K562 (cell line): Measurements from ENCODE around the gene POU2F3. TPM values are rescaled to one million over a fixed set of nuclear protein-coding genes. Genes with fewer than 3 reads are reported as not detected.

Source experiments
- ELF4 ChIP-seq: fragments of 450-650 bp; formaldehyde crosslinking; IDR thresholded peaks from 2 replicates; pipeline ENCODE4 v1.4.0; 2022; ENCODE audit warnings: missing genetic modification characterization
- HMG20A ChIP-seq: fragments of 450-650 bp; formaldehyde crosslinking; conservative IDR thresholded peaks from 2 replicates; pipeline ENCODE4 v1.4.0; 2020; ENCODE audit warnings: mild to moderate bottlenecking, mixed read lengths
- KLF16 ChIP-seq: IDR thresholded peaks from 2 replicates; pipeline ENCODE4 v1.6.1; 2016; ENCODE audit warnings: antibody characterized with exemption
- MEF2A ChIP-seq: IDR thresholded peaks from 2 replicates; pipeline ENCODE4 v1.6.1; 2011; ENCODE audit warnings: low read depth, mild to moderate bottlenecking, low read length, moderate library complexity; ENCODE audit not compliant: control insufficient read depth
- PHF20 ChIP-seq: fragments of 450-650 bp; IDR thresholded peaks from 2 replicates; pipeline ENCODE4 v1.6.1; 2018; ENCODE audit not compliant: partially characterized antibody
- SPI1 ChIP-seq: IDR thresholded peaks from 2 replicates; pipeline ENCODE4 v1.6.1; 2011; ENCODE audit warnings: low read depth, low read length, control low read depth, borderline replicate concordance
- TAF1 ChIP-seq: IDR thresholded peaks from 2 replicates; pipeline ENCODE4 v1.6.1; 2011; ENCODE audit warnings: mild to moderate bottlenecking, low read length, moderate library complexity; ENCODE audit not compliant: insufficient read depth, control insufficient read depth, severe bottlenecking; ENCODE audit errors: extremely low read depth
- ZNF436 ChIP-seq: fragments of 250-450, 450-650 bp; sonication (Bioruptor Pico); formaldehyde crosslinking; IDR thresholded peaks from 2 replicates; pipeline ENCODE4 v1.7.0; 2020; ENCODE audit warnings: mild to moderate bottlenecking
- ZNF507 ChIP-seq: conservative IDR thresholded peaks from 2 replicates; pipeline ENCODE4 v1.6.1; 2017; ENCODE audit warnings: missing genetic modification characterization, missing compliant biosample characterization
- polyA plus RNA-seq, 8 experiments: library from polyadenylated mRNA; depleted of rRNA in 4 of 8; stranded (reverse) in 5 of 8; unstranded in 3 of 8; fragments of >200 nt; fragmentation: Nextera tagmentation in 2 of 8; fragmentation: Illumina TruSeq in 1 of 8; extraction: Ambion mirVana in 2 of 8; extraction: Trizol in 1 of 8; gene quantifications; 2 replicates each; pipeline versions ENCODE4 v1.2.1 to v1.2.3, GENCODE V29; 2011 to 2014; ENCODE audit warnings: inconsistent platforms in 1 of 8, missing spikeins in 1 of 8
- total RNA-seq, 7 experiments: library from RNA; depleted of rRNA in 6 of 7; stranded (reverse); fragments of >200 nt in 6 of 7; fragmentation: Illumina TruSeq in 2 of 7; extraction: Trizol in 2 of 7; gene quantifications; 2 replicates each; pipeline versions ENCODE4 v1.2.1 to v1.2.3, GENCODE V29; 2011 to 2021; ENCODE audit warnings: low replicate concordance in 1 of 7
- TF ChIP-seq, protein P1 (sequence below): fragments of 450-650 bp; IDR thresholded peaks from 2 replicates; pipeline ENCODE4 v1.6.1; 2016; ENCODE audit warnings: low read depth
- TF ChIP-seq, protein P2 (sequence below): fragments of 450-650 bp; IDR thresholded peaks from 2 replicates; pipeline ENCODE4 v1.6.1; 2017; ENCODE audit warnings: mild to moderate bottlenecking, moderate library complexity
- TF ChIP-seq, protein P3 (sequence below): sonication (generic); formaldehyde crosslinking; IDR thresholded peaks from 2 replicates; pipeline ENCODE4 v1.8.1; 2023; ENCODE audit warnings: missing genetic modification reagents, mild to moderate bottlenecking, borderline replicate concordance

Gene POU2F3
- total and polyA plus RNA-seq, 9 of the 15 experiments (the other 6 are each of a cell fraction or from before 2014, with no cell fraction given) = not detected

DNA sequence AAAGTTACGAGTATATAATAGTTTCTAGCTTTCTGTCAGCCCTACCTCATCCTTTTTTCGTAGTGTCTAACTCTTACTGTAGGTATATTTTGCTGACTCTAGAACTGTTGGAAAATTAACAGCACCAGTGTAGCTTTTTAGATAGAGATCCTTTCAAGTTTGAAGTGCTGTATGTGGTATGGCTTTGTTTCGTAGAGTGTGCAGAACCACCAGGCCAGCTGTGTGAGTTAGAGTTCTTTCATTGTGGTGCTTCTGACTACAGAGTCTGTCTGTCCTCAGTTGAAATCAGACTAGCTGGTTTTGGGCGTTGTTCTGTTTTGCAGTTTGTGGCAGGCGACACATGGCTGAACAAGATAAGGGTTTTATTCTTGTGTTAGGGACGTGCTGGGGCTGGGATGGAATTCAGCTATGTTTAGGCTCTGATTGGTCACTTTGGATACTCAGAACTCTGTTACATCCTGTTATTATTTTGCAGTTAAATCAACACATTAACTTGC lies 99.5 kb downstream of the POU2F3 start (continued):
- TF ChIP-seq, protein P1, sequence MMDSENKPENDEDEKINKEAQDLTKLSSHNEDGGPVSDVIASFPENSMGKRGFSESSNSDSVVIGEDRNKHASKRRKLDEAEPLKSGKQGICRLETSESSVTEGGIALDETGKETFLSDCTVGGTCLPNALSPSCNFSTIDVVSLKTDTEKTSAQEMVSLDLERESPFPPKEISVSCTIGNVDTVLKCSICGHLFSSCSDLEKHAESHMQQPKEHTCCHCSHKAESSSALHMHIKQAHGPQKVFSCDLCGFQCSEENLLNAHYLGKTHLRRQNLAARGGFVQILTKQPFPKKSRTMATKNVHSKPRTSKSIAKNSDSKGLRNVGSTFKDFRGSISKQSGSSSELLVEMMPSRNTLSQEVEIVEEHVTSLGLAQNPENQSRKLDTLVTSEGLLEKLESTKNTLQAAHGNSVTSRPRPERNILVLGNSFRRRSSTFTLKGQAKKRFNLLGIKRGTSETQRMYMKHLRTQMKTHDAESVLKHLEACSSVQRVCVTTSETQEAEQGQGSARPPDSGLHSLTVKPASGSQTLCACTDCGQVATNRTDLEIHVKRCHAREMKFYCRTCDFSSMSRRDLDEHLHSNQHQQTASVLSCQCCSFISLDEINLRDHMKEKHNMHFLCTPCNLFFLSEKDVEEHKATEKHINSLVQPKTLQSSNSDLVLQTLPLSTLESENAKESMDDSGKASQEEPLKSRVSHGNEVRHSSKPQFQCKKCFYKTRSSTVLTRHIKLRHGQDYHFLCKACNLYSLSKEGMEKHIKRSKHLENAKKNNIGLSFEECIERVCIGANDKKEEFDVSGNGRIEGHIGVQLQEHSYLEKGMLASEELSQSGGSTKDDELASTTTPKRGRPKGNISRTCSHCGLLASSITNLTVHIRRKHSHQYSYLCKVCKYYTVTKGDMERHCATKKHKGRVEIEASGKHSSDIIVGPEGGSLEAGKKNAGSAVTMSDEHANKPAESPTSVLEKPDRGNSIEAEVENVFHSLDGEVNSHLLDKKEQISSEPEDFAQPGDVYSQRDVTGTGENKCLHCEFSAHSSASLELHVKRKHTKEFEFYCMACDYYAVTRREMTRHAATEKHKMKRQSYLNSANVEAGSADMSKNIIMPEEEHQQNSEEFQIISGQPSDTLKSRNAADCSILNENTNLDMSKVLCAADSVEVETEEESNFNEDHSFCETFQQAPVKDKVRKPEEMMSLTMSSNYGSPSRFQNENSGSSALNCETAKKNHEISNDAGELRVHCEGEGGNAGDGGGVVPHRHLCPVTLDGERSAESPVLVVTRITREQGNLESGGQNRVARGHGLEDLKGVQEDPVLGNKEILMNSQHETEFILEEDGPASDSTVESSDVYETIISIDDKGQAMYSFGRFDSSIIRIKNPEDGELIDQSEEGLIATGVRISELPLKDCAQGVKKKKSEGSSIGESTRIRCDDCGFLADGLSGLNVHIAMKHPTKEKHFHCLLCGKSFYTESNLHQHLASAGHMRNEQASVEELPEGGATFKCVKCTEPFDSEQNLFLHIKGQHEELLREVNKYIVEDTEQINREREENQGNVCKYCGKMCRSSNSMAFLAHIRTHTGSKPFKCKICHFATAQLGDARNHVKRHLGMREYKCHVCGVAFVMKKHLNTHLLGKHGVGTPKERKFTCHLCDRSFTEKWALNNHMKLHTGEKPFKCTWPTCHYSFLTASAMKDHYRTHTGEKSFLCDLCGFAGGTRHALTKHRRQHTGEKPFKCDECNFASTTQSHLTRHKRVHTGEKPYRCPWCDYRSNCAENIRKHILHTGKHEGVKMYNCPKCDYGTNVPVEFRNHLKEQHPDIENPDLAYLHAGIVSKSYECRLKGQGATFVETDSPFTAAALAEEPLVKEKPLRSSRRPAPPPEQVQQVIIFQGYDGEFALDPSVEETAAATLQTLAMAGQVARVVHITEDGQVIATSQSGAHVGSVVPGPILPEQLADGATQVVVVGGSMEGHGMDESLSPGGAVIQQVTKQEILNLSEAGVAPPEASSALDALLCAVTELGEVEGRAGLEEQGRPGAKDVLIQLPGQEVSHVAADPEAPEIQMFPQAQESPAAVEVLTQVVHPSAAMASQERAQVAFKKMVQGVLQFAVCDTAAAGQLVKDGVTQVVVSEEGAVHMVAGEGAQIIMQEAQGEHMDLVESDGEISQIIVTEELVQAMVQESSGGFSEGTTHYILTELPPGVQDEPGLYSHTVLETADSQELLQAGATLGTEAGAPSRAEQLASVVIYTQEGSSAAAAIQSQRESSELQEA = no peak
- TF ChIP-seq, protein P2, sequence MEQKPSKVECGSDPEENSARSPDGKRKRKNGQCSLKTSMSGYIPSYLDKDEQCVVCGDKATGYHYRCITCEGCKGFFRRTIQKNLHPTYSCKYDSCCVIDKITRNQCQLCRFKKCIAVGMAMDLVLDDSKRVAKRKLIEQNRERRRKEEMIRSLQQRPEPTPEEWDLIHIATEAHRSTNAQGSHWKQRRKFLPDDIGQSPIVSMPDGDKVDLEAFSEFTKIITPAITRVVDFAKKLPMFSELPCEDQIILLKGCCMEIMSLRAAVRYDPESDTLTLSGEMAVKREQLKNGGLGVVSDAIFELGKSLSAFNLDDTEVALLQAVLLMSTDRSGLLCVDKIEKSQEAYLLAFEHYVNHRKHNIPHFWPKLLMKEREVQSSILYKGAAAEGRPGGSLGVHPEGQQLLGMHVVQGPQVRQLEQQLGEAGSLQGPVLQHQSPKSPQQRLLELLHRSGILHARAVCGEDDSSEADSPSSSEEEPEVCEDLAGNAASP = no peak
- no peak for TF ChIP-seq PHF20
- TF ChIP-seq MEF2A = no peak
- no peak for TF ChIP-seq SPI1
- no peak for TF ChIP-seq HMG20A (CRISPR knock-in tag)
- no peak for TF ChIP-seq ZNF507 (tag)
- TF ChIP-seq ELF4 (CRISPR knock-in tag) = peak; percentile 68; the same call in 1 of the 2 replicates
- TF ChIP-seq, protein P3, sequence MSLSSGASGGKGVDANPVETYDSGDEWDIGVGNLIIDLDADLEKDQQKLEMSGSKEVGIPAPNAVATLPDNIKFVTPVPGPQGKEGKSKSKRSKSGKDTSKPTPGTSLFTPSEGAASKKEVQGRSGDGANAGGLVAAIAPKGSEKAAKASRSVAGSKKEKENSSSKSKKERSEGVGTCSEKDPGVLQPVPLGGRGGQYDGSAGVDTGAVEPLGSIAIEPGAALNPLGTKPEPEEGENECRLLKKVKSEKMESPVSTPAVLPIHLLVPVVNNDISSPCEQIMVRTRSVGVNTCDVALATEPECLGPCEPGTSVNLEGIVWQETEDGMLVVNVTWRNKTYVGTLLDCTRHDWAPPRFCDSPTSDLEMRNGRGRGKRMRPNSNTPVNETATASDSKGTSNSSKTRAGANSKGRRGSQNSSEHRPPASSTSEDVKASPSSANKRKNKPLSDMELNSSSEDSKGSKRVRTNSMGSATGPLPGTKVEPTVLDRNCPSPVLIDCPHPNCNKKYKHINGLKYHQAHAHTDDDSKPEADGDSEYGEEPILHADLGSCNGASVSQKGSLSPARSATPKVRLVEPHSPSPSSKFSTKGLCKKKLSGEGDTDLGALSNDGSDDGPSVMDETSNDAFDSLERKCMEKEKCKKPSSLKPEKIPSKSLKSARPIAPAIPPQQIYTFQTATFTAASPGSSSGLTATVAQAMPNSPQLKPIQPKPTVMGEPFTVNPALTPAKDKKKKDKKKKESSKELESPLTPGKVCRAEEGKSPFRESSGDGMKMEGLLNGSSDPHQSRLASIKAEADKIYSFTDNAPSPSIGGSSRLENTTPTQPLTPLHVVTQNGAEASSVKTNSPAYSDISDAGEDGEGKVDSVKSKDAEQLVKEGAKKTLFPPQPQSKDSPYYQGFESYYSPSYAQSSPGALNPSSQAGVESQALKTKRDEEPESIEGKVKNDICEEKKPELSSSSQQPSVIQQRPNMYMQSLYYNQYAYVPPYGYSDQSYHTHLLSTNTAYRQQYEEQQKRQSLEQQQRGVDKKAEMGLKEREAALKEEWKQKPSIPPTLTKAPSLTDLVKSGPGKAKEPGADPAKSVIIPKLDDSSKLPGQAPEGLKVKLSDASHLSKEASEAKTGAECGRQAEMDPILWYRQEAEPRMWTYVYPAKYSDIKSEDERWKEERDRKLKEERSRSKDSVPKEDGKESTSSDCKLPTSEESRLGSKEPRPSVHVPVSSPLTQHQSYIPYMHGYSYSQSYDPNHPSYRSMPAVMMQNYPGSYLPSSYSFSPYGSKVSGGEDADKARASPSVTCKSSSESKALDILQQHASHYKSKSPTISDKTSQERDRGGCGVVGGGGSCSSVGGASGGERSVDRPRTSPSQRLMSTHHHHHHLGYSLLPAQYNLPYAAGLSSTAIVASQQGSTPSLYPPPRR (CRISPR knock-in tag) = no peak
- TF ChIP-seq ZNF436 = no peak
- peak; percentile 72 for TF ChIP-seq TAF1
- TF ChIP-seq KLF16 = peak; percentile 92
